A549 (cell line): ENCODE results near the gene HDDC2.

Source experiments
- CHD4 ChIP-seq: fragments of 200-600 bp; sonication (generic); IDR thresholded peaks from 2 replicates; pipeline ENCODE4 v1.6.1; 2016; ENCODE audit warnings: antibody characterized with exemption, mild to moderate bottlenecking, borderline replicate concordance
- CTCF ChIP-seq: fragments of >200 bp; sonication (Bioruptor Twin); formaldehyde crosslinking; IDR thresholded peaks from 3 replicates; pipeline ENCODE4 v1.5.1; 2016
- EHMT2 ChIP-seq: fragments of 200-600 bp; sonication (generic); IDR thresholded peaks from 2 replicates; pipeline ENCODE4 v1.6.1; 2016; ENCODE audit warnings: antibody characterized with exemption, low read depth, mild to moderate bottlenecking, moderate library complexity
- JUN ChIP-seq, 2 experiments: fragments of >200 bp; sonication (Bioruptor Twin); formaldehyde crosslinking; IDR thresholded peaks; 2 replicates in 1 of 2; 3 replicates in 1 of 2; pipeline ENCODE4 v1.6.1; 2016 to 2017
- MYC ChIP-seq: IDR thresholded peaks from 2 replicates; pipeline ENCODE4 v1.6.1; 2012; ENCODE audit warnings: mild to moderate bottlenecking, inconsistent platforms, low read length, improper control_type of control experiment, borderline replicate concordance
- POLR2A ChIP-seq: IDR thresholded peaks from 2 replicates; pipeline ENCODE4 v1.6.1; 2012; ENCODE audit warnings: mild to moderate bottlenecking, low read length
- RARB ChIP-seq: fragments of 250-450 bp; sonication (Bioruptor Pico); IDR thresholded peaks from 2 replicates; pipeline ENCODE4 v1.8.0; 2021; ENCODE audit warnings: mild to moderate bottlenecking, moderate library complexity
- ZC3H11A ChIP-seq: fragments of 450-650 bp; IDR thresholded peaks from 2 replicates; pipeline ENCODE4 v1.6.1; 2014; ENCODE audit warnings: antibody characterized with exemption, mild to moderate bottlenecking
- ZNF302 ChIP-seq: fragments of 250-450 bp; sonication (Bioruptor Pico); IDR thresholded peaks from 2 replicates; pipeline ENCODE4 v1.9.0; 2021; ENCODE audit warnings: inconsistent platforms, mild to moderate bottlenecking, moderate library complexity

GRCh38 chr6:125315548-125315947, 13.8 kb upstream of the HDDC2 start:
- TF ChIP-seq ZC3H11A: no peak
- TF ChIP-seq CTCF: no peak
- TF ChIP-seq CHD4: no peak
- TF ChIP-seq POLR2A: no peak
- no peak for TF ChIP-seq ZNF302
- no peak for TF ChIP-seq EHMT2
- TF ChIP-seq MYC: no peak
- no peak for TF ChIP-seq JUN (IDR thresholded peaks at IDR 0.05)
- no peak for TF ChIP-seq RARB
